GM21367 (cell line): ENCODE measurements around the gene LEUTX.
"Not testable (repeated sequence)": the region's sequence is repeated elsewhere in the genome, so short reads cannot be mapped to it uniquely, and the experiment has no call there.

Experiments used
- ATAC-seq: cut with Tn5 transposase; IDR thresholded peaks from one replicate; pipeline ENCODE4 v1.9.1; 2021; ENCODE audit not compliant: unreplicated experiment

LEUTX gene, protein sequence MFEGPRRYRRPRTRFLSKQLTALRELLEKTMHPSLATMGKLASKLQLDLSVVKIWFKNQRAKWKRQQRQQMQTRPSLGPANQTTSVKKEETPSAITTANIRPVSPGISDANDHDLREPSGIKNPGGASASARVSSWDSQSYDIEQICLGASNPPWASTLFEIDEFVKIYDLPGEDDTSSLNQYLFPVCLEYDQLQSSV

DNA sequence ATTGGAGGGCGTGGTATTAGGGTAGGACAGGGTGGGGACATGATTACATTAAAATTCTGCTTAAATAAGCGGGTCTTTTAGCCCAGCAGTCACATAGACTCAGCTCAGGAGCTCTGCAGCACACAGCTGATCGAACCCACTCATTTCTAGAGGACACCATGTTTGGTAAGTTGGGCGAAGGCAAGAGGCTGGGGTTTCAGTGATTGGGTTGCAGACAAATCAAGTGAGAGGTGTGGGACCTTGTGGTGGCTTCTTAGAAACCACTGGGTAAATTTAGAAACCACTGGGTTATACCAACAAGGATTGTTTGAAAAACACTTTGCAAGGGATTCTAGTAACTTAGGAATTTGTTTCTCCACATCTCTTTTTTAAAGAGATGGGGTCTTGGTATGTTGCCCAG lies at the start of gene LEUTX:
Gene LEUTX (plus strand): TSS at position 92 of the 400 bp plus-strand sequence. CDS start 67 bp downstream, at position 159.
- no peak for ATAC-seq

DNA sequence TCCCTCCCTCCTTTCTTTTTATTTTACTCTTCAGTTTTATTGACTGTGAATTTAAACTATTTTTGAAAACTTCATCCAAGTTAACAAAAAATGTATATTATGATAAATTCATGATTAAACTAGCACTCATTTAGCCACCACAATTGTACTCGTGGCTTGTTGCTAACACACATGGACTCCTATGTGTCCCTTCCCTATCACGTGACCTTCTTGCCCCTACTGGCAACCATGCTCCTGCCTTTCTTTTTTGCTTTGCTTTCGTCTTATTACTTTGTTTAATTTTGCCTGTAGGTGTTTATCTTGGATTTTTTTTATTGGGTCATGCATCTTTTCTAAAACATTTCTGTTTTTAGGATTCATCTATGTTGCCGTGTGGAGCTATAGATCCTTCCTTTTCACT lies 49.1 kb upstream of the LEUTX start:
- no peak for ATAC-seq

DNA sequence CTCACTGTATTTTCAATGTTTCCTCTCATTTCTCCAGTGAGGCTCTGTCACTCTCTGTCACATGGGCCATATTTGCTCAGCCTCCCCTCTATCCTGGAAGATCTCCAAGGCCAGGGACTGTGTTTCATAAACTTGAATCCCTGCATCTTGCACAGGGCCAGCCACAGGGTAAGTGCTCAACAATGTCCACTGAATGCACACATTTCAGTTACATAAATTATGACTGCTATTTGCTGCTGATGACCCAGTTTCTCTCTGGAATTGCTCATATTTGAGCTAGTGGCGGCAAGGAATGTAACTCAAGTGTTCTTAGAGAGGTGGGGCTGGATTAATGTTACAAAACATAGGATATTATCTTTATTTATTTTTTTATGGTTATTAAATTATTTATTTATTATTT lies 47.0 kb upstream of the LEUTX start:
- ATAC-seq: no peak

DNA sequence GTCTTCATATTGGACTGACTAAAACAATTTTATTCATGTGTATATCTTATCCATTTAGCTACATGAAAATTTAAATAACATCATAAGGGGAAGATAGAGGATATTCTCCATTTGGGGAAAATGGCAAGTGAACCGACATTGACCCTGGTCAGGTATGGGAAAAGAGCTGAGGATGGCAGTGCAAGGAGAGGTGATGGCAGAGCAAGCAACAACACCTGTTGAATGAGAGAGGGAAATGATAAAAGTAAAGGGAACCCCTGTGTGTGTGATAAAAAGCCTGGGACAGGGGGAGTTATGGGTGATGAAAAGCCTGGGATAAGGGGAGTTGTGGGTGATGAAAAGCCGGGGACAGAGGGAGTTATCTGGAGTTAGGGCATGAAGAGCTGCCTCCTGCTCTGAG lies 44.8 kb upstream of the LEUTX start:
- no peak for ATAC-seq

DNA sequence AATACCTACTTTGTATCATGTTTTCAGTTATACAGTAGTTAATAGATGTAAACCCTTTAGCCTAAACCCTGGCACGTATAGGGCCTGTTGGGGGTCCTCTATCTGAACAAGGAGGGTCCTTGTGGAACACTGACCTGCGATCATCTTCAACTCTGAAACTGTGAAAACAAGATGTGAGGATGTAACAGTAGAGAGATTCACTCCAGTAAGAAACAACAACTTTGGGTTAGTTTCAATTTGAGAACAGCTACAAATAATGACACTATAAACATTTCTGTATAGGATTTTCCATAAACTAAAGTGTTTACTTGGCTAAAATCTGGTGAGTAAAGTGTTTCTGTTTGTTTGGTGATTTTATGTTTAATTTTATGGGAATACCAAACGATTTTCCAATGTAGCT lies 43.0 kb upstream of the LEUTX start:
- no peak for ATAC-seq

DNA sequence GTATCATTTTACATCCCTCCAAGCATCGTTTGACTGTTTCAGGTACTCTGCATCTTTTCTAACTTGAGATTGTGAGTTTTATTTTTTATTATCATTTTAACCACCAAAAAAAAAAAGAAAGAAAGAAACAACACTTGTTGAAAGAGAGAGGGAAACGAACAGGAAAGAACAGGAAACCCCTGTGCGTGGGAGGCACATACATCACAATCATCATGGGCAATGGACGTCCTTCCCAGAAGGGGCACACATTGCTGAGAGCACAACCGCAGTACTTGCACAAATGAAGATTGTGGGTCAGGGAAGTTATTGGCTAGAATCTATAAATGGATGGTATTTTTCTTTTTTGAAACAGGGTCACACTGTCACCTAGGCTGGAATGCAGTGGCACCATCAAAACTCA lies 42.6 kb upstream of the LEUTX start:
- ATAC-seq: no peak

DNA sequence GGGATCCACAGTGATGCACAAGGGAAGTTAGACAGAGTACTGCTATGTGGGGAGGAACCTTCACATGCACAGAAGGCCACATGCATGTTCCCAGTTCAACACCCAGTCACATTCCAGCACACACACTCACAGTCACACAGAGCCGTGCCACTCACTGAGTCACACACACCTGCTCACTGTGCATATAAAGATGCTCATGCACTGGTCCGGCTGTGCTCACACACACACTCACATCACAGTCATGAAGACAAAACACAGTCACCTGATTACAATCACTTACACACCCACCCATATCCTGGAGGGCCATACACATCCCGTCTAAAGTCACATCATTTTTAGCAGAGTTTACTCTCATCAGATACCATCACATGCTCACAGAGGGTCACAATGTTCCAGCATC lies 41.3 kb upstream of the LEUTX start:
- no peak for ATAC-seq

DNA sequence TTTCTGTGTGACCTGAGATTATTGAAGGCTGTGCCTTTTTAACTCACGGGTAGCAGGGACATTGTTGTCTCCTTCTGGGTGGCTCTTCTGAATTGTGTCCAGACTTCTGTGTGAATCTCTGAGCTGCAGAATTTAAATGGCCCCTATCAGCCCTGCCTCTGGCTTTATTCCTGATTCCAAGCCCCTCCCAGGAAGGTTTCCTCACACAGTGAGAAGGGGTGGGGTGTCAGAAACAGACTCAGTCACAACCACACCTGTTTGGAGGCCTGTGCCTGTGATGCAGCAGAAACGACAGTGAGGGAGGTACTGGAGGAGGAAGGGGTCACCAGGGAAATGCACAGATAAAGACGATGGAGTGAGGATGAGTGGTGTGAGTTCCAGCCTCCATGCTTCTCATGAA lies 40.8 kb upstream of the LEUTX start, which contains the start of gene CLC:
Gene CLC (minus strand): TSS at position 139 of the 400 bp plus-strand sequence. CDS start 77 bp downstream, at position 62.
- ATAC-seq: no peak

DNA sequence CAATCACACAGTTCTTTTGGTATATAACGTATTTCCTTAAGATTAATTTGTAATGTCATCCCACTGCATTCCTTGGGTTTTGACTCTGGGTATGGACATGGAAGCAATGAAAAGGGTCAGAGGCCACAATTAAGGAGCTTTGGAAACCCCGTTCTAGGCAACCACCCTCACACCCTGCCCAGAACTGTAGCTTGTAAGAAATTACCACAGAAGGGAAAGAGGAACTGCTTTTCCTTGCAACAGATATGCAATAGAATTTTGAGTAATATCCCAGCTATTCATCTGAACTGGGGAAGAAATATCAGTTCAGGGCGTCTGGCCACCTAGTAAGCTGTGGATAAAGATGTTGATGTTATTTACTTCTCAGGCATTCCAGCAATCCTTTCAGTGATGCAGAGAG lies 39.8 kb upstream of the LEUTX start:
- ATAC-seq: no peak

DNA sequence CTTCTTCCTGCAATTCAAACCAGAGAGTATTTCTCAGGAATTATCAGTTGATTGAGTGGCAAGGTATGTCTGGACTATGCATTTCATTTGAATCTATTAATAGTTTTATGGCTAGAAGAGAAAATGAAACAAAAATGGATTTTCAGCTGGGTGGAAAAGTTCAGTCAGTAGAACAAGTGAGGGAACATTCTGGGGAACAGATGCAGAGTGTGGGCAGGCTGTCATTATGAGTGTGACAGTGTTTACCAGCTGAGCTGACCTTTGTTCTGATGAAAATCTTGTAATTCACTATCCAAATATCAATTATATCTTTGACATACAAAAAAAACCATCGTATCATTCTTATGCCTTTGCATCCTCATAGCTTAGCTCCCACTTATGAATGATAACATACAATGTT lies 38.3 kb upstream of the LEUTX start:
- no peak for ATAC-seq

DNA sequence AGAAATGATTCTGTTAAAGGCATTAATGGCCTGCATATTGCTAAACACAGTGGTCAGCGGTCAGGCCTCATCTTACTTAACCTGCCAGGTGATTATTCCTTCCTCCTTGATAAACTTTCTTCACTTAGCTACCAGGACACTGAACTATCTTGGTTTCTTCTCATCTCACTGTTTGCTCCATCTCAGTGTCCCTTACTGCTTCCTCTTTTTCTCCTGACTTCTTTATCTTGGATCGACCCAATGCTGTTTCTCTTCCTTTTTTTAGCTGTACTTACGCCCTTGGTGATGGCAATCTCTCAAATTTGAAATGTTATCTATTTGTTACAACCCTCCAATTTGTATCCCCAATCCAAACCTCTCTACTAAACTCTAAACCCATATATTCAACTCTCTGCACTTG lies 33.0 kb upstream of the LEUTX start:
- no peak for ATAC-seq

DNA sequence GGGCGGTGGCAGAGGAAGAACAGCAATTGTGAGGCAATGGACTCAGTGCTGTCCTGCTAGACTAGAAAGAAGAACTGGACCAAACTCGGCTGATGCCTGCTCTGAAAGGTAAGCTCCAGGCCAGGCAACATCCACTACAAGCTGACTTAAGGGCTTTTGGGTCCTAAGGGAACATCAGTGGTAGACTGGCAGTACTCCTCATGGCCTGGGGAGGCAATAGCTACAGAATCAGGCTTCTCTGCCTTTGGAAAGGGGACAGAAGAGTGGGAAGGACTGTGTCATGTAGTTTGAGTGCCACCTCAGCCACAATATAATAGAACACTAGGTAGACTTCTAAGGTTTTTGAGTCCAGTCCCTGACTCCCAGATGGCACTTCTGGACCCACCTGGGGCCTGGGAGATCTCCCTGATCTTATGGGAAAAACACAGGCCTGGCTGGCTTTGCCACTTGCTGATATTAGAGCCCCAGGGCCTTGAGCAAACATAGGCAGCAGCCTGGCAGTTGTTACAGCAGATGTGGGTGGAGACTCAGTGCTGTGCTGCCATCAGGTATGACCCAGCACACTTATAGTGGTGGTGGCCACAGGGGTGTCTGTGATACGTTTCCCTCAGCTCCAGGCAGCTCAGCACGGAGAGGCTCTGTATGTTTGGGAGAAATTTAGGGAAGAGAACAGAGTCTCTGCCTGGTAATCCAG lies 31.7 kb upstream of the LEUTX start:
- ATAC-seq: no peak

DNA sequence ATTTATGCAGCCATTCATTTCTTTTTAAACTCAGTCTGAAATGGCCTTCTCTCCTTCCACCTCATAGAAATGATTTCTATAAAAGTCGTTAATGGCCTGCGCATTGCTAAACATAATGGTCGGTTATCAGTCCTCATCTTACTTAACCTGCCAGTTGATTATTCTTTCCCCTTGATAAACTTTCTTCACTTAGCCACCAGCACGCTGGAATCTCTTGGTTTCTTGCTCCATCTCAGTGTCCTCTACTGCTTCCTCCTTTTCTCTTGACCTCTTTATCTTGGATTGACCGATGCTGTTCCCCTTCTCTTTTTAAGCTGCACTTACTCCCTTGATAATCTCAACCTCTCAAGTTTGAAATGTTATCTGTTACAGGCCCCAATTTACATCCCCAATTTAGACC lies 28.7 kb upstream of the LEUTX start:
- no peak for ATAC-seq

DNA sequence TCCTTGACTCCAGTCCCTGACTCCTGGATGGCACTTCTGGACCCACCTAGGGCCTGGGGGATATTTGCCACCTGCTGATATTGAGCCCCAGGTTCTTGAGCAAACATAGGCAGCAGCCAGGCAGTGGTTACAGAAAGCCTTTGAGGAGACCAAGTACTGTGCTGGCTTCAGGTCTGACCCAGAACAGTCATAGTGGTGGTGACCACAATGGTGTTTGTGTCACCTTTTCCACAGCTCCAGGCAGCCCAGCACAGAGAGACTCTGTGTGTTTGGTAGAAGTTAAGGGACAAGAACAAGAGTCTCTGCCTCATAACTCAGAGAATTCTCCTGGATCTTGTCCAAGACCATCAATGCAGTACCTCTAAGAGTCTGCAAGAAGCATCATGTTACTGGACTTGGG lies 26.3 kb upstream of the LEUTX start:
- no peak for ATAC-seq

DNA sequence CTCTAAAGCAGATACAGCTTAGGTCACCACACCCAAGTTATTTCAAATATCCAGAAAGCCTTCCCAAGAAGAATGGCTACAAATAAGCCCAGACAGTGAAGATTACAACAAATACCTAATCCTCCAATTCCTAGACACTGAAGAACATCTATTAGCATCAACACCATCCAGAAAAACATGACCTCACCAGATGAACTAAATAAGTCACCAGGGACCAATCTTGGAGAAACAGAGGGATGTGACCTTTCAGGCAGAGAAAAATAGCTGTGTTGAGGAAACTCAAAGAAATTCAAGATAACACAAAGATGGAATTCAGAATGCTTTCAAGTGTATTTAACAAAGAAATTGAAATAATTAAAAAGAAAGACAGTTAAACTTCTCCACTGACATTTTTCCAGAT lies 25.9 kb upstream of the LEUTX start:
- no peak for ATAC-seq

DNA sequence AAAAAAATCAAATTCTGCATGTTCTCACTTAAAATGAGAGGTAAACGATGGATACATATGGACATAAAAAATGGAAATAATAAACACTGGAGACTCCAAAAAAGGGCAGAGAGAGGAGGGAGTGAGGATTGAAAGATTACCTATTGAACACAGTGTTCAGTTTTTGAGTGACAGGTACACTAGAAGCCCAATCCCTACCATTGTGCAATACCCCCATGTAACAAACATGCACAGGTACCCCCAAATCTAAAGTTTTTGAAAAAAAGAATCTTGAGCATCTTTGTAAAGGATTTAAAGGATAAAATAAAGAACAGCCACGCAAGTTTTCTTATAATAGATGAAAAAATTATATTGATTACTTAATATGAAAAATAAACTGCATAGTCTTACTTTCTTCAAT lies 24.1 kb upstream of the LEUTX start:
- no peak for ATAC-seq

DNA sequence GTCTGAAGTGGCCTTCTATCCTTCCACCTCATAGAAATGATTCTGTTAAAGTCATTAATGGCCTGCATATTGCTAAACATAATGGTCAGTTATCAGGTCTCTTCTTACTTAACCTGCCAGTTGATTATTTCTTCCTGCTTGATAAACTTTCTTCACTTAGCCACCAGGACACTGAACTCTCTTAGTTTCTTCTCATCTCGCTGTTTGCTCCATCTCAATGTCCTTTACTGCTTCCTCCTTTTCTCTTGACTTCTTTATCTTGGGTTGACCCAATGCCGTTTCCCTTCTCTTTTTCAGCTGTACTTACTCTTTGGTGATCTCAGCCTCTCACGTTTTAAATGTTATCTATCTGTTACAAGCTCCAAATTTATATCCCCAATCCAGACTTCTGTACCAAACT lies 23.7 kb upstream of the LEUTX start:
- no peak for ATAC-seq

DNA sequence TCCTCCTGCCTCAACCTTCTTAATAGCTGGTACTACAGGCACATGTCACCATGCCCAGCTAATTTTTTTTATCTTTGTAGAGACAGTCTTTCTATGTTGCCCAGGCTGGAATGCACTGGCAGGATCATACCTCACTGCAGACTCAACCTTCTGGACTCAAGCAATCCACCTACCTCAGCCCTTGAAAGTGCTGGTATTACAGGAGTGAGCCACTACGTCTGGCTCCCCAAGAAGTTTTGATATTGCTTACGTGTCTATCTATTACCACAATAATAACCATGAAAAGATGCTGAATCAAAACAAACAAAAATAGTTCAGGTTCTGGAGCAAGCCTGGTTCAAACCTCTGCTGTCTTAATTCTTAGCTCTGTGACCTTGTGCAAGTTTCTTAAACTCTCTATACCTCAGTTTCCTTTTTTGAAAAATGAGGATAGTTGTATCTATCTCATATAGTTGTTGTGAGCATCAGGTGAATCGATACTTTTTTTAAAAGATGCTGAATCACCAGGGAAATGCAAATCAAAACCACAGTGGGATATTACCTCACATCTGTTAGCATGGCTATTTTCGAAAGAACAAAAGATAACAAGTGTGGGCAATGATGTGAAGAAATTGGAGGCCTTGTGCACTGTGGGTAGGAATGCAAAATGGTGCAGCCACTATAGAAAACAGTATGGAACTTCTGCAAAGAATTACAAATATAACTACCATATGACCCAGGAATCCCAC lies 19.0 kb upstream of the LEUTX start:
- ATAC-seq: no peak

DNA sequence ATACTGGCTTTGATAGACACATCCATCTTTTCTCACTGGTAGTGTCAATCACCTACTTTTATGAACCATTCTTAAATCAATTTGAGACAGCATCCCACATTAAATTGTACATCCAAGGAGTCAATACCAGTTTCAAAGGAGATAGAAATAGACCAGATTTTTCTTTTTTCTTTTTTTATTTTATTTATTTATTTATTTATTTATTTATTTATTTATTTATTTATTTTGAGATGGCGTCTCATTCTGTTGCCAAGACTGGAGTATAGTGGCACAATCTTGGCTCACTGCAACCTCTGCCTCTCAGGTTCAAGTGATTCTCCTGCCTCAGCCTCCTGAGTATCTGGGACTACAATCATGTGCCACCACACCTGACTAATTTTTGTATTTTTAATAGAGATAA lies 16.8 kb upstream of the LEUTX start:
- ATAC-seq: not testable (repeated sequence)

DNA sequence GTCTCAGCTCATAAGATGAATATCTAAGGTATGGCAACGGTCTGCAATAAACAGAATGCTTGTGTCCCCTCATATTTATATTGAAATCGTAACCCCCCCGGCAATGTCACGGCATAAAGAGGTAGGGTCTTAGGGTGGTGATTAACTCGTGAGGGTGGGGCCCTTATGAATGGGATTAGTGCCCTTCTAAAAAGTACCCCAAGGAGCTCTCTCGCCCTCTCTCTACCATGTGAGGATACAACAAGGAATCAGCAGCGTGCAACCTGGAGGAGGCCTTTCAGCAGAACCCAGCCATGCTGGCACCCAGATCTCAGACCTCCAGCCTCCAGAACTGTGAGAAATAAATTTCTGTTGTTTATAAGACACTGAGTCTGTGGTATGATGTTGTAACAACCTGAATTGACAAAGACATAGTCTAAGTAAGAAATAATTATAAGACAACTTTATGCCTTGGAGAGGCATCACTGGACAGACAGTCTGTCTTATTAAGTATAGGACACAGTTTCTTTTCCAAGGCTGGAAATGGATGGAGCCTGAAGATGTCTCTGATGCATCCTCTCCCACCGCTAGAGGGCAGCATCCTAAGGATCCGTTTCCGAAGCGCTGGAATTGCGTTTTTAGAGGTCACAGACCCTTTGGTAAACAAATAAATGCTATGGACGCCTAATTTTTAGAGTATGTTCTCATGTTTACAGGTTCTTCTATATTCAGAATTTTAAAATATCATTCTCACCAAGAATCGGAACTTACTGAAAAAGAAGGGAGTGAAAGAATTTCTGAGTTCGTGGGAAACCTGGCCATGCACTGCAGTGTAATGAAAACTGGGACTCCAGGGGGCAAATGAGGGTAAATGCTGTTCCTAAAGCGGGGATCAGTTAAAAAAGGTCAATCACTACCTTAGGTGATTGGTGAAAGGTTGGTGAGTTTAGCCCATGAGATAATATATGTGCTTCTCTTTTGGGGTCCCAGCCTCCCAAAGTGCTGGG lies 13.3 kb upstream of the LEUTX start:
- no peak for ATAC-seq

DNA sequence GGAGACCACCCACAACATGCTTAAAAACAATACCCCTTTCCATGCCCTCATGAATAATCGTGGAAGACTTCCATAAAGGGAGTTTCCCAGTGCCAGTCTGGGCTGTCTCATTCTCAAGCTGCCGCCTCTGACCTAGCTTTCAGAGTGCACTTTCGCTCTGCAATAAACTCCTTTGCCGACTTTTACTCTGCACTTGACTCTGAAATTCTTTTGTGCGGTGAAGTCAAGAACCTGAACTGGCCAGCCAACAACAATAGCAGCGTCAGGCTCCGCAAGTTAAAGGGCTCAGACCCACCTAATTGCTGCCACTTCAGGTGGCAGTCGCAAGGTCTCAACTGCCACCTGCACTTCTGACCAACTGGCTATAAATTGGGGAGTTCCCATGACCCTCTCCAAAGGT lies 10.3 kb upstream of the LEUTX start:
- no peak for ATAC-seq
